ENCODE measurements around the gene PPP1R16B.

GRCh38 chr20:38918172-38918571 is 112.7 kb downstream of the PPP1R16B start:
- no peak for TF ChIP-seq CTCF (IDR thresholded peaks at IDR 0.05; ENCODE audit: low read length)
- no peak for TF ChIP-seq EZH2 (IDR thresholded peaks at IDR 0.05; ENCODE audit: borderline replicate concordance, low read length)

Data from OCI-LY1 (cell line).